HL-60 (cell line): Measurements from ENCODE around the gene TRMT44.

Experiments
- DNase-seq, 2 experiments: peaks; one replicate each; pipeline ENCODE4 v3.0.0-alpha.2; 2010 to 2020; ENCODE audit warnings: low read depth in 1 of 2, low spot score in 1 of 2
- H3K27ac ChIP-seq: fragments of 250-450 bp; sonication (Bioruptor Pico); replicated peaks from 2 replicates; pipeline ENCODE4 v1.5.1; 2020; ENCODE audit warnings: mild to moderate bottlenecking, moderate library complexity
- H3K27me3 ChIP-seq: fragments of 250-450 bp; sonication (Bioruptor Pico); 2 replicates; pipeline ENCODE4 v1.5.1; 2021; ENCODE audit warnings: mild to moderate bottlenecking, moderate library complexity; ENCODE audit not compliant: insufficient read depth, poor library complexity, severe bottlenecking
- H3K4me3 ChIP-seq: replicated peaks from 2 replicates; pipeline ENCODE4 v1.5.1; 2011; ENCODE audit warnings: mild to moderate bottlenecking, control low read depth, low read length; ENCODE audit not compliant: insufficient read depth
- CTCF ChIP-seq: IDR thresholded peaks from one replicate; pipeline ENCODE4 v1.5.1; 2011; ENCODE audit warnings: low read length, control low read depth, inconsistent platforms; ENCODE audit not compliant: insufficient read depth
- GABPA ChIP-seq: IDR thresholded peaks from 2 replicates; pipeline ENCODE4 v1.6.1; 2012; ENCODE audit warnings: low read depth
- POLR2AphosphoS5 ChIP-seq: IDR thresholded peaks from 2 replicates; pipeline ENCODE4 v1.6.1; 2012; ENCODE audit warnings: low read depth
- REST ChIP-seq: IDR thresholded peaks from 2 replicates; pipeline ENCODE4 v1.6.1; 2012; ENCODE audit warnings: low read depth; ENCODE audit not compliant: insufficient replicate concordance
- SPI1 ChIP-seq: IDR thresholded peaks from 2 replicates; pipeline ENCODE4 v1.6.1; 2012; ENCODE audit warnings: low read depth, mild to moderate bottlenecking, borderline replicate concordance

TRMT44 gene

GRCh38 chr4:8503801-8504200 is 63.2 kb downstream of the TRMT44 start:
- Histone ChIP-seq H3K27me3 (no peaks in the 10 kb centered on the region), H3K4me3 (no peak overlapping the region), H3K27ac (no peak overlapping the region)
- TF ChIP-seq REST: no peak
- no peak for TF ChIP-seq POLR2AphosphoS5
- no peak for TF ChIP-seq SPI1
- TF ChIP-seq GABPA: no peak
- no peak for TF ChIP-seq CTCF
- DNase-seq: no peak

- Histone ChIP-seq H3K4me3 (no peak overlapping the region), H3K27me3 (no peaks in the 10 kb centered on the region), H3K27ac (no peak overlapping the region)
- no peak for TF ChIP-seq CTCF
- TF ChIP-seq REST: no peak
- no peak for TF ChIP-seq POLR2AphosphoS5
- TF ChIP-seq SPI1: no peak
- TF ChIP-seq GABPA: no peak
- no peak for DNase-seq
These were observed 63.9 kb downstream of the TRMT44 start for GRCh38 chr4:8504279-8505007.

DNA sequence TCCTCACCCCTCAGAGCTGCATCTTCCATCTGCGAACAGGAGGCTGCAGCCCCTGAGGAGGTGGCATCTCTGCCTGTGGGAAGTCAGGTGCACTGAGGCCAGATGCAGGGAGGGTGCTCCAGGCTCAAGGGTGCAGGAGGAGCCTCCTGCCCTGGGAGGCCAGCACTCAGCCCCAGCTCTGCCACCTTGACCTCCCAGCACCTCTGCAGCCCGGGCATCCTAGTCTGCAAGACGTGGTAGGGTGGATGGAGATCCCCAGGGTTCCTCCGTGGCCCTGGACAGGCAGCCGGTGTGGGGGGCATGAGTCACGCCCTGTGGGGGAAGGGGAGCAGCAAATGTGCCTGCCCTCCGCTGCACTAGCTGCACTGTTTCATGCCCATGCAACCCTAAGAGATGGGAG is 64.7 kb downstream of the TRMT44 start:
- Histone ChIP-seq H3K27ac (no peak overlapping the region), H3K27me3 (no peaks in the 10 kb centered on the region), H3K4me3 (no peak overlapping the region)
- no peak for TF ChIP-seq REST
- TF ChIP-seq POLR2AphosphoS5: no peak
- no peak for TF ChIP-seq GABPA
- TF ChIP-seq SPI1: no peak
- no peak for TF ChIP-seq CTCF
- DNase-seq: no peak
